Upper lobe of right lung (tissue), 1 donor: Measurements from ENCODE around the gene PARD3B. TPM values are rescaled to one million over a fixed set of nuclear protein-coding genes. Genes with fewer than 3 reads are reported as not detected.

ENCODE experiments used
- ATAC-seq: fragments of 200-7000 bp; cut with Tn5 transposase; one replicate; pipeline ENCODE4 v1.9.1; 2020; ENCODE audit warnings: mild to moderate bottlenecking, moderate library complexity
- DNase-seq: peaks from one replicate; pipeline ENCODE4 v3.0.0-alpha.2; 2020
- H3K27ac ChIP-seq: fragments of 200-600 bp; one replicate; pipeline ENCODE4 v1.8.0; 2022
- H3K27me3 ChIP-seq: fragments of 200-600 bp; one replicate; pipeline ENCODE4 v1.8.0; 2022; ENCODE audit warnings: mild to moderate bottlenecking
- H3K36me3 ChIP-seq: fragments of 200-600 bp; one replicate; pipeline ENCODE4 v1.8.0; 2022
- H3K4me1 ChIP-seq: fragments of 200-600 bp; one replicate; pipeline ENCODE4 v1.8.0; 2022
- H3K4me3 ChIP-seq: fragments of 200-600 bp; one replicate; pipeline ENCODE4 v1.8.0; 2022; ENCODE audit warnings: mild to moderate bottlenecking
- H3K9me3 ChIP-seq: fragments of 200-600 bp; one replicate; pipeline ENCODE4 v1.8.0; 2022
- CTCF ChIP-seq: fragments of 200-600 bp; IDR thresholded peaks from one replicate; pipeline ENCODE4 v1.8.0; 2022; ENCODE audit warnings: antibody characterized with exemption
- intact Hi-C: fragments of 100-400 bp; cut with DNase I; formaldehyde crosslinking; loops from one replicate; pipeline ENCODE4 v1.11.0; 2022
- total RNA-seq: library from RNA; stranded (reverse); fragmentation: NEBNext Ultra II Directional; extraction: Animal tissue kit (Norgen Biotek cat#: 25700); gene quantifications from one replicate; pipeline ENCODE4 v1.2.1, GENCODE V29; 2021
- donor health status: DM: no; HTN: yes; CAD: no; lungs with severe emphysema.

The PARD3B gene
- total RNA-seq, 1 donor from 2014 or later, result 32.5 TPM

GRCh38 chr2:204514439-204514838, 30.8 kb upstream of the PARD3B start:
- H3K27me3 ChIP-seq, result no peaks in the 10 kb centered on the region
- H3K4me1 ChIP-seq, result no peaks in the 10 kb centered on the region
- DNase-seq, result no peak
- no peak overlapping the region for H3K4me3 ChIP-seq
- intact Hi-C loops, result no loop called here
- no peak overlapping the region for H3K27ac ChIP-seq
- H3K36me3 ChIP-seq, result no peaks in the 10 kb centered on the region
- TF ChIP-seq CTCF, result no peak
- ATAC-seq, result no peak
- H3K9me3 ChIP-seq, result no peaks in the 10 kb centered on the region

GRCh38 chr2:204515416-204515815, 29.9 kb upstream of the PARD3B start:
- no peaks in the 10 kb centered on the region for H3K27me3 ChIP-seq
- no peaks in the 10 kb centered on the region for H3K36me3 ChIP-seq
- no peak overlapping the region for H3K27ac ChIP-seq
- H3K4me1 ChIP-seq, result no peaks in the 10 kb centered on the region
- no peak for ATAC-seq
- H3K9me3 ChIP-seq, result no peaks in the 10 kb centered on the region
- DNase-seq, result no peak
- intact Hi-C loops, result no loop called here
- TF ChIP-seq CTCF, result no peak
- no peak overlapping the region for H3K4me3 ChIP-seq

GRCh38 chr2:204517154-204517553, 28.1 kb upstream of the PARD3B start:
- ATAC-seq, result no peak
- no peak overlapping the region for H3K4me3 ChIP-seq
- DNase-seq, result no peak
- no peaks in the 10 kb centered on the region for H3K9me3 ChIP-seq
- H3K27ac ChIP-seq, result no peak overlapping the region
- no peak for TF ChIP-seq CTCF
- H3K27me3 ChIP-seq, result no peaks in the 10 kb centered on the region
- no peaks in the 10 kb centered on the region for H3K36me3 ChIP-seq
- H3K4me1 ChIP-seq, result no peaks in the 10 kb centered on the region
- intact Hi-C loops, result no loop called here

- intact Hi-C loops, result no loop called here
- no peak overlapping the region for H3K27ac ChIP-seq
- ATAC-seq (no peak), DNase-seq (no peak)
- no peaks in the 10 kb centered on the region for H3K4me1 ChIP-seq
- no peaks in the 10 kb centered on the region for H3K36me3 ChIP-seq
- H3K27me3 ChIP-seq, result no peaks in the 10 kb centered on the region
- no peak overlapping the region for H3K4me3 ChIP-seq
- no peaks in the 10 kb centered on the region for H3K9me3 ChIP-seq
- TF ChIP-seq CTCF, result no peak
These were observed 15.3 kb upstream of the PARD3B start for GRCh38 chr2:204529795-204530463.

GRCh38 chr2:204530464-204530805, 14.8 kb upstream of the PARD3B start:
- TF ChIP-seq CTCF, result no peak
- H3K4me1 ChIP-seq, result no peaks in the 10 kb centered on the region
- no peak overlapping the region for H3K4me3 ChIP-seq
- no peaks in the 10 kb centered on the region for H3K9me3 ChIP-seq
- DNase-seq, result no peak
- ATAC-seq, result no peak
- no peak overlapping the region for H3K27ac ChIP-seq
- intact Hi-C loops, result no loop called here
- no peaks in the 10 kb centered on the region for H3K36me3 ChIP-seq
- no peaks in the 10 kb centered on the region for H3K27me3 ChIP-seq
